ENCODE measurements around the gene PIP4K2A. TPM values are rescaled to one million over a fixed set of nuclear protein-coding genes. Genes with fewer than 3 reads are reported as not detected.

Gene PIP4K2A
- total and polyA plus RNA-seq, 2 experiments from 2014 or later = 39.9 to 40.1 TPM

DNA sequence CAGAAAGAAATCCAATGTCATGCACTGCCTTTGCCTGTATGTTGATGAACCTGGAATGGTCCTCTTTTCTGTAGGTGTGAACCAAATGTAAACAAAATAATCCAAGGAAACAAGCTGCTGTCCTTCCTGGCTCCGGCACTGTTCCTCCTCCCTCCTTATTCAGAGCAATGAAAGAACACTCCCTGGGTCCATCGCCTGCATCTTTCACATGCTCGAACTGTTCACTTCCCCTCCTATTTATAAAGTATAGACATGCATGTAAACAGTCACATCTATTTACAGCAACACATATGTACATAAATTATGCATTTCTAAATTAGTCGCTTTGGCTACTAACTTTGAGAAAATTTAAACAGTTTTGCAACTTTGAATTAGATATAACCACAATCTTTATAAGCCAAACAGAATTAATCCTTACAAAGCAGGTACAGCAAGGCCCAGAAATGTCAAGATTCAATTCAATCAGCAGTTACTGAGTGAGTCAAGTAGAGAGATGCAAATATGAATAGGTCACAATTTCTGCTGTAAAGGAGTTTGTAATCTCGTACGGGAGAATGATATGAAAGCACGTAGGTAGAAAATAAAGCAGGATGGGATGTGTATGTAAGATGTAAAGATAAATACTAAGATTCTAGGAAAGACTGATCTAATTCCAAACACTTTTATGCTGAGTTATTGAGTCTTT lies 162.6 kb downstream of the PIP4K2A start (continued):
- TF ChIP-seq, protein P1, sequence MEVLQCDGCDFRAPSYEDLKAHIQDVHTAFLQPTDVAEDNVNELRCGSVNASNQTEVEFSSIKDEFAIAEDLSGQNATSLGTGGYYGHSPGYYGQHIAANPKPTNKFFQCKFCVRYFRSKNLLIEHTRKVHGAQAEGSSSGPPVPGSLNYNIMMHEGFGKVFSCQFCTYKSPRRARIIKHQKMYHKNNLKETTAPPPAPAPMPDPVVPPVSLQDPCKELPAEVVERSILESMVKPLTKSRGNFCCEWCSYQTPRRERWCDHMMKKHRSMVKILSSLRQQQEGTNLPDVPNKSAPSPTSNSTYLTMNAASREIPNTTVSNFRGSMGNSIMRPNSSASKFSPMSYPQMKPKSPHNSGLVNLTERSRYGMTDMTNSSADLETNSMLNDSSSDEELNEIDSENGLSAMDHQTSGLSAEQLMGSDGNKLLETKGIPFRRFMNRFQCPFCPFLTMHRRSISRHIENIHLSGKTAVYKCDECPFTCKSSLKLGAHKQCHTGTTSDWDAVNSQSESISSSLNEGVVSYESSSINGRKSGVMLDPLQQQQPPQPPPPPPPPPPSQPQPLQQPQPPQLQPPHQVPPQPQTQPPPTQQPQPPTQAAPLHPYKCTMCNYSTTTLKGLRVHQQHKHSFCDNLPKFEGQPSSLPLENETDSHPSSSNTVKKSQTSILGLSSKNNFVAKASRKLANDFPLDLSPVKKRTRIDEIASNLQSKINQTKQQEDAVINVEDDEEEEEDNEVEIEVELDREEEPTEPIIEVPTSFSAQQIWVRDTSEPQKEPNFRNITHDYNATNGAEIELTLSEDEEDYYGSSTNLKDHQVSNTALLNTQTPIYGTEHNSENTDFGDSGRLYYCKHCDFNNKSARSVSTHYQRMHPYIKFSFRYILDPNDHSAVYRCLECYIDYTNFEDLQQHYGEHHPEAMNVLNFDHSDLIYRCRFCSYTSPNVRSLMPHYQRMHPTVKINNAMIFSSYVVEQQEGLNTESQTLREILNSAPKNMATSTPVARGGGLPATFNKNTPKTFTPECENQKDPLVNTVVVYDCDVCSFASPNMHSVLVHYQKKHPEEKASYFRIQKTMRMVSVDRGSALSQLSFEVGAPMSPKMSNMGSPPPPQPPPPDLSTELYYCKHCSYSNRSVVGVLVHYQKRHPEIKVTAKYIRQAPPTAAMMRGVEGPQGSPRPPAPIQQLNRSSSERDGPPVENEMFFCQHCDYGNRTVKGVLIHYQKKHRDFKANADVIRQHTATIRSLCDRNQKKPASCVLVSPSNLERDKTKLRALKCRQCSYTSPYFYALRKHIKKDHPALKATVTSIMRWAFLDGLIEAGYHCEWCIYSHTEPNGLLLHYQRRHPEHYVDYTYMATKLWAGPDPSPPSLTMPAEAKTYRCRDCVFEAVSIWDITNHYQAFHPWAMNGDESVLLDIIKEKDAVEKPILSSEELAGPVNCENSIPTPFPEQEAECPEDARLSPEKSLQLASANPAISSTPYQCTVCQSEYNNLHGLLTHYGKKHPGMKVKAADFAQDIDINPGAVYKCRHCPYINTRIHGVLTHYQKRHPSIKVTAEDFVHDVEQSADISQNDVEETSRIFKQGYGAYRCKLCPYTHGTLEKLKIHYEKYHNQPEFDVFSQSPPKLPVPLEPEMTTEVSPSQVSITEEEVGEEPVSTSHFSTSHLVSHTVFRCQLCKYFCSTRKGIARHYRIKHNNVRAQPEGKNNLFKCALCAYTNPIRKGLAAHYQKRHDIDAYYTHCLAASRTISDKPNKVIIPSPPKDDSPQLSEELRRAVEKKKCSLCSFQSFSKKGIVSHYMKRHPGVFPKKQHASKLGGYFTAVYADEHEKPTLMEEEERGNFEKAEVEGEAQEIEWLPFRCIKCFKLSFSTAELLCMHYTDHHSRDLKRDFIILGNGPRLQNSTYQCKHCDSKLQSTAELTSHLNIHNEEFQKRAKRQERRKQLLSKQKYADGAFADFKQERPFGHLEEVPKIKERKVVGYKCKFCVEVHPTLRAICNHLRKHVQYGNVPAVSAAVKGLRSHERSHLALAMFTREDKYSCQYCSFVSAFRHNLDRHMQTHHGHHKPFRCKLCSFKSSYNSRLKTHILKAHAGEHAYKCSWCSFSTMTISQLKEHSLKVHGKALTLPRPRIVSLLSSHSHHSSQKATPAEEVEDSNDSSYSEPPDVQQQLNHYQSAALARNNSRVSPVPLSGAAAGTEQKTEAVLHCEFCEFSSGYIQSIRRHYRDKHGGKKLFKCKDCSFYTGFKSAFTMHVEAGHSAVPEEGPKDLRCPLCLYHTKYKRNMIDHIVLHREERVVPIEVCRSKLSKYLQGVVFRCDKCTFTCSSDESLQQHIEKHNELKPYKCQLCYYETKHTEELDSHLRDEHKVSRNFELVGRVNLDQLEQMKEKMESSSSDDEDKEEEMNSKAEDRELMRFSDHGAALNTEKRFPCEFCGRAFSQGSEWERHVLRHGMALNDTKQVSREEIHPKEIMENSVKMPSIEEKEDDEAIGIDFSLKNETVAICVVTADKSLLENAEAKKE (CRISPR knock-in tag; IDR thresholded peaks at IDR 0.05) = no peak
- TF ChIP-seq EZH2phosphoT487 (IDR thresholded peaks at IDR 0.05; ENCODE audit: unreplicated experiment) = no peak

DNA sequence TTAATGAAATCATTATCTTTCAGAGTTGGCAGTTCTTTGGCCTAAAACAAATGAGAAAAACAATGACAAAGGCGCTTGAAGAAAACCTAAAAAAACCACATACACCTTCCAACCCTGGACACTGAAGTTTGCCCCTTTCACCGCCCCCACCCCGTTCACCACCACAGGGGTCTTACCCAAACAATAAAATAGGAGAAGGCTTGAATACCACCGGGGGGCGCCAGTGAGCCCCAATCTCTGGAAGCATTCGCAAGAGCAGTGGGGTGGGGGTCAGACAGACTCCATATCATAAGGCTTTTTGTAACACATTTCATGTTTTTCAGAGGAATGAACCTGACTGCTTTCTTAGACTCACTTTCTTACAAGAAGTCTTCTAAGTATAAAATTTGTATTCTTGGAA lies 163.6 kb downstream of the PIP4K2A start:
- H3K4me3 Mint-ChIP-seq = no peak overlapping the region
- ATAC-seq (peak; percentile 81), DNase-seq (ENCODE audit: low spot score) (peak; percentile 88)
- peaks cover 5% of the 10 kb centered on the region for H3K27me3 Mint-ChIP-seq (ENCODE audit: insufficient read depth, low read depth, poor library complexity)
- 0 out of 2 replicates have a peak, but pooled peaks cover 3% of the 10 kb centered on the region for H3K9me2 ChIP-seq (ENCODE audit: insufficient read depth)
- no peaks in the 10 kb centered on the region for H3K9me3 Mint-ChIP-seq
- peaks cover 16% of the 10 kb centered on the region for H3K4me1 ChIP-seq (ENCODE audit: insufficient read depth)
- H3K4me3 ChIP-seq = no peak overlapping the region
- no peak overlapping the region for H3K4me2 ChIP-seq
- no peaks in the 10 kb centered on the region for H3K27me3 ChIP-seq (ENCODE audit: insufficient read depth)
- no peak overlapping the region for H3K27ac ChIP-seq (ENCODE audit: low read depth)
- peak; percentile 80 to 97 for TF ChIP-seq CTCF (conservative IDR thresholded peaks at IDR 0.05; ENCODE audit: low read depth in 2 of 2)
- TF ChIP-seq ZNF114 (CRISPR knock-in tag; IDR thresholded peaks at IDR 0.05) = no peak
- H3K4me1 Mint-ChIP-seq = peaks cover 22% of the 10 kb centered on the region
- H3F3A ChIP-seq (replicated peaks; ENCODE audit: low read depth) = no peaks in the 10 kb centered on the region
- H3K36me3 Mint-ChIP-seq (ENCODE audit: low read depth) = peaks cover 23% of the 10 kb centered on the region
- no peaks in the 10 kb centered on the region for H3K36me3 ChIP-seq (ENCODE audit: insufficient read depth)
- H4K20me1 ChIP-seq (replicated peaks; ENCODE audit: insufficient read depth) = peaks cover 4% of the 10 kb centered on the region; the same call in 1 of the 2 replicates
- H3K27ac Mint-ChIP-seq = no peak overlapping the region; the same call in 1 of the 2 replicates
- H2AFZ ChIP-seq = no peak overlapping the region
- H3K79me2 ChIP-seq (replicated peaks; ENCODE audit: insufficient read depth) = no peaks in the 10 kb centered on the region
